ENCODE measurements around the gene DGKQ.

GRCh38 chr4:989722-990471 is 16.5 kb upstream of the DGKQ start:
- TF ChIP-seq, protein P1, sequence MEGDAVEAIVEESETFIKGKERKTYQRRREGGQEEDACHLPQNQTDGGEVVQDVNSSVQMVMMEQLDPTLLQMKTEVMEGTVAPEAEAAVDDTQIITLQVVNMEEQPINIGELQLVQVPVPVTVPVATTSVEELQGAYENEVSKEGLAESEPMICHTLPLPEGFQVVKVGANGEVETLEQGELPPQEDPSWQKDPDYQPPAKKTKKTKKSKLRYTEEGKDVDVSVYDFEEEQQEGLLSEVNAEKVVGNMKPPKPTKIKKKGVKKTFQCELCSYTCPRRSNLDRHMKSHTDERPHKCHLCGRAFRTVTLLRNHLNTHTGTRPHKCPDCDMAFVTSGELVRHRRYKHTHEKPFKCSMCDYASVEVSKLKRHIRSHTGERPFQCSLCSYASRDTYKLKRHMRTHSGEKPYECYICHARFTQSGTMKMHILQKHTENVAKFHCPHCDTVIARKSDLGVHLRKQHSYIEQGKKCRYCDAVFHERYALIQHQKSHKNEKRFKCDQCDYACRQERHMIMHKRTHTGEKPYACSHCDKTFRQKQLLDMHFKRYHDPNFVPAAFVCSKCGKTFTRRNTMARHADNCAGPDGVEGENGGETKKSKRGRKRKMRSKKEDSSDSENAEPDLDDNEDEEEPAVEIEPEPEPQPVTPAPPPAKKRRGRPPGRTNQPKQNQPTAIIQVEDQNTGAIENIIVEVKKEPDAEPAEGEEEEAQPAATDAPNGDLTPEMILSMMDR (conservative IDR thresholded peaks at IDR 0.05) = no peak
- TF ChIP-seq EZH2 (IDR thresholded peaks at IDR 0.05; ENCODE audit: low read depth) = no peak

Measured in PC-9 (cell line).